ENCODE measurements around the gene CCN5. TPM values are rescaled to one million over a fixed set of nuclear protein-coding genes. Genes with fewer than 3 reads are reported as not detected.
"Not testable (repeated sequence)": the region's sequence is repeated elsewhere in the genome, so short reads cannot be mapped to it uniquely, and the experiment has no call there.

CCN5 gene
- under 1 TPM in 3 of 4 donors, not detected in 1; 0.10 to 0.26 (median 0.11) TPM for polyA plus RNA-seq (ENCODE audit: insufficient read length in 4 of 4)

- DNase-seq (ENCODE audit: low read depth in 4 of 4, low spot score in 3 of 4) = no peak
Observed at GRCh38 chr20:44714701-44715498, at the start of gene CCN5. Gene CCN5 (plus strand): TSS chr20:44715369. CDS start chr20:44715391, 22 bp downstream.

GRCh38 chr20:44666066-44666465 lies 49.1 kb upstream of the CCN5 start:
- DNase-seq (ENCODE audit: low read depth in 4 of 4, low spot score in 3 of 4) = no peak

GRCh38 chr20:44670851-44671250 lies 44.3 kb upstream of the CCN5 start:
- DNase-seq (ENCODE audit: low read depth in 4 of 4, low spot score in 3 of 4) = not testable (repeated sequence)

- DNase-seq (ENCODE audit: low read depth in 4 of 4, low spot score in 3 of 4) = not testable (repeated sequence)
Observed at GRCh38 chr20:44671541-44671940, 43.6 kb upstream of the CCN5 start.

- not testable (repeated sequence) for DNase-seq (ENCODE audit: low read depth in 4 of 4, low spot score in 3 of 4)
Observed at GRCh38 chr20:44672318-44672902, 42.8 kb upstream of the CCN5 start.

GRCh38 chr20:44678242-44678641 lies 36.9 kb upstream of the CCN5 start:
- no peak for DNase-seq (ENCODE audit: low read depth in 4 of 4, low spot score in 3 of 4)

- DNase-seq (ENCODE audit: low read depth in 4 of 4, low spot score in 3 of 4) = no peak
Observed at GRCh38 chr20:44678990-44679611, 36.1 kb upstream of the CCN5 start.

- DNase-seq (ENCODE audit: low read depth in 4 of 4, low spot score in 3 of 4) = no peak
Observed at GRCh38 chr20:44681796-44682566, 33.2 kb upstream of the CCN5 start.

GRCh38 chr20:44683263-44684046 lies 31.7 kb upstream of the CCN5 start:
- peak in 2 of 4 donors; percentile 25 to 27 for DNase-seq (ENCODE audit: low read depth in 4 of 4, low spot score in 3 of 4)

- no peak for DNase-seq (ENCODE audit: low read depth in 4 of 4, low spot score in 3 of 4)
Observed at GRCh38 chr20:44684047-44684967, 30.9 kb upstream of the CCN5 start.

- no peak for DNase-seq (ENCODE audit: low read depth in 4 of 4, low spot score in 3 of 4)
Observed at GRCh38 chr20:44686934-44687333, 28.2 kb upstream of the CCN5 start.

- DNase-seq (ENCODE audit: low read depth in 4 of 4, low spot score in 3 of 4) = no peak
Observed at GRCh38 chr20:44688053-44688625, 27.0 kb upstream of the CCN5 start.

GRCh38 chr20:44689809-44690208 lies 25.4 kb upstream of the CCN5 start:
- no peak for DNase-seq (ENCODE audit: low read depth in 4 of 4, low spot score in 3 of 4)

GRCh38 chr20:44690781-44691423 lies 24.3 kb upstream of the CCN5 start:
- no peak for DNase-seq (ENCODE audit: low read depth in 4 of 4, low spot score in 3 of 4)

- no peak for DNase-seq (ENCODE audit: low read depth in 4 of 4, low spot score in 3 of 4)
Observed at GRCh38 chr20:44691424-44692423, 23.4 kb upstream of the CCN5 start.

- no peak for DNase-seq (ENCODE audit: low read depth in 4 of 4, low spot score in 3 of 4)
Observed at GRCh38 chr20:44692932-44693480, 22.2 kb upstream of the CCN5 start.

GRCh38 chr20:44693627-44694026 lies 21.5 kb upstream of the CCN5 start:
- no peak for DNase-seq (ENCODE audit: low read depth in 4 of 4, low spot score in 3 of 4)
